Neuron (in vitro differentiated cells): ENCODE measurements around the gene DKK3.

Experiments
- H2AFZ ChIP-seq: one replicate; pipeline ENCODE4 v1.6.1; 2013; ENCODE audit warnings: low read depth, mild to moderate bottlenecking, inconsistent platforms, low read length, moderate library complexity
- H3K27me3 ChIP-seq: one replicate; pipeline ENCODE4 v1.6.1; 2013; ENCODE audit warnings: low read length; ENCODE audit not compliant: insufficient read depth
- H3K36me3 ChIP-seq: one replicate; pipeline ENCODE4 v1.6.1; 2013; ENCODE audit warnings: low read length; ENCODE audit not compliant: insufficient read depth
- H3K4me1 ChIP-seq: one replicate; pipeline ENCODE4 v1.6.1; 2013; ENCODE audit warnings: low read length; ENCODE audit not compliant: insufficient read depth
- H3K4me3 ChIP-seq: 2 replicates; pipeline ENCODE4 v1.5.1; 2013; ENCODE audit warnings: mild to moderate bottlenecking, low read length, moderate library complexity
- H3K9me3 ChIP-seq: one replicate; pipeline ENCODE4 v1.6.1; 2013; ENCODE audit warnings: low read length

Gene DKK3

DNA sequence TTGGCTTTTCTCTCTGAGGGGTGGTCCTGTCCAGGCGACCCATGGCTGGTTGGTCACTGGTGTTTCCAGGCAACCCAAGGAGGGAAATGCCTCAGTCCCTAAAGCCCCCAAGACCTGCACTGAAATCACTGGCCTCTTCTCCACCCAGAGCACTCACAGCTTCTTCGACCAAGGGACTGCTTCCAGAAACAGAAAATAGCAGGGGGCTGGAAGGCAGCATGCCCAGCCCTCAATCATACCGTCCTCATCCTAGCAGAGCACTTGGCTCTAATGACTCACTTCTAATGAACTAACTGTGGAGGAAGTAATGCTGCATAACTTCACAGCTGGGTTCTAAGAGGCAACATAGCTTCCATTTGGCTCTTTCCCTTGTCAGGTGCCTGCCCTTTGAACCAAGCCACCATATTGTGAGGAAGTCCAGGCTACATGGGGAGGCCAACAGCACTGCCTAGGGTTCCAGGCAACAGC lies 27.6 kb downstream of the DKK3 start:
- H2AFZ ChIP-seq, result no peak overlapping the region
- H3K27me3 ChIP-seq, result no peaks in the 10 kb centered on the region
- H3K4me3 ChIP-seq, result no peak overlapping the region
- H3K36me3 ChIP-seq, result no peaks in the 10 kb centered on the region
- no peaks in the 10 kb centered on the region for H3K9me3 ChIP-seq
- H3K4me1 ChIP-seq, result peaks cover 19% of the 10 kb centered on the region

DNA sequence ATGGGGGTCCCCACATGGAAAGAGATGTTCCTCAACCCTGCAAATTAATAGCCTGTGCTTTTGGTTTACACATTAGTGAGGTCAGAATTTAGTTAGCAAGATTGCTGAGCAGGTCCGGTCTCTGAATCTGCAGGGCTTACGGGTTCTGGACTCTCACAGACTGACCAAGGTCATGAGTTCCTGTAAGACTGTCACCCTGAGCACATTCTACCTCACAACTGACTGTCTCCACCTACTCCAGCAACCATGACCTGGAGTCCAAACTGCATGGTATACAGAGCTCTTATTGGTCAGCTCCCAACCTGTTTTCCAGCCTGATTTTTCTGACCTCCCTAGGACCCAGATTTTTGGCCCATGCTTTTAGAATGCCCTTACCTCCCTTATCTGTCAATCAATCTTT lies 28.2 kb downstream of the DKK3 start:
- Histone ChIP-seq H2AFZ (no peak overlapping the region), H3K27me3 (no peaks in the 10 kb centered on the region), H3K36me3 (no peaks in the 10 kb centered on the region), H3K9me3 (no peaks in the 10 kb centered on the region), H3K4me3 (no peak overlapping the region), H3K4me1 (peaks cover 19% of the 10 kb centered on the region)

DNA sequence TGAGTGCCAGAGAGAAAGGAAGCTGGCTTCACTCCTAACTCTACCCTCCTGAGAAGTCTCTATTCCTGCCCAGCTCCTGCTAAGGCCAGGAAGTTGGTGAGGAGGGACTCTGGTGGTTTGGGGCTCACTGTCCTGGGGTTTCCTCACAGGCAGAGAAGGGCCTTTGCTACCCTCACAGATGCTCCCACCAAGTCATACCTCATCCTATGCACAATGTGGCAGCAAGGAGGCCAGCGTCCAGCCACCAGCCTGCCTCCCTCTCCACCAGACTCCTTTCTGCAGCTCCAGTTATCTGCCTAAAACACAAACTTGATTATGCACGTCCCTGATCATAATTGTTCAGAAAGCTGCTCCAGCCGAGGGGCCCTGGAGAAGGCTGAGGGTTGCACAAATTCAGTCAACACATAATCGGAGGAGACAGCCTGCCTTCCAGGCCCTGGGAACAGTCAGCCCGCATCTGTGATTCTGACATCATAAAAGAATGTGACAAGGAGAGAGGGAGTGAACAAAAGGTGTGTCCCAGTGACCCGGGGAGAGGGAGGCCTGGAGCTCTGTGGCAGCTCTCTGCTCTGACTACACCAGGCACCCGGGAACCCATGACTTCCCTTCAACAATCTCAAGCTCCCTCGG lies 28.8 kb downstream of the DKK3 start:
- Histone ChIP-seq H3K27me3 (no peaks in the 10 kb centered on the region), H3K4me3 (no peak overlapping the region), H3K4me1 (peaks cover 19% of the 10 kb centered on the region), H3K9me3 (no peaks in the 10 kb centered on the region), H2AFZ (no peak overlapping the region), H3K36me3 (no peaks in the 10 kb centered on the region)

DNA sequence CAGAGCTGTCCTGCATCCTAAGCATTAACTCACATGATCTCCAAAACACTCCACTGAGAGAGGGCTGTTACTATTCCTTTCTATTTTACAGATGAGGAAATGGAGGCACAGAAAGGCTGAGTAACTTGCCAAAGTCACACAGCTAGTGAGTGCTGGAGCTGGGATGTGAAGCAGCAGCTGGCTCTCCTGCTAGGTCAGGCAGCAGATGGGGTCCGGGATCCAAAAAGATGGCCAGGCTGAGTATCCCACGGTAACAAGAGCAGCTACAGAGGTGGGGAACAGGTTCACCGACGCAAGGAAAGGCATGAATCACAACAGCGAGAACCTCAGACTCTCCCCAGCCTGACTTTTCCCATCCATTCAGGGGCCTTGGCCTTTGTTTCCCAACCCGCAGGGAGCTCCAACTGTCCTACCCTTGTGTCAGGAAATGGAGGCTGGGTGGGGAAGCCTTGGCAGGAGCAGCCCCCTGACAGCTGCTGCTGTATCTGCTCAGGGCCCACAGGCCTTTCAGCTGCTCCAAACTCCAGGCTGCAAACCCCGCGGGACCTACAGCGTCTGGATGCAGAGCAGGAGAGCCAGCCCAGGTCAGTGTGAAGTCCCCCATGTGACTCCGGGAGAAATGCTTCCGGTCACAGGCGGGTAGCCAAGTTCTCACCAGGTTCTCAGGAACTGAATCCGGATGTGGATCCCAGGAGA lies 29.5 kb downstream of the DKK3 start:
- Histone ChIP-seq H3K27me3 (no peaks in the 10 kb centered on the region), H3K4me3 (no peak overlapping the region), H2AFZ (no peak overlapping the region), H3K9me3 (no peaks in the 10 kb centered on the region), H3K4me1 (peaks cover 22% of the 10 kb centered on the region), H3K36me3 (no peaks in the 10 kb centered on the region)

DNA sequence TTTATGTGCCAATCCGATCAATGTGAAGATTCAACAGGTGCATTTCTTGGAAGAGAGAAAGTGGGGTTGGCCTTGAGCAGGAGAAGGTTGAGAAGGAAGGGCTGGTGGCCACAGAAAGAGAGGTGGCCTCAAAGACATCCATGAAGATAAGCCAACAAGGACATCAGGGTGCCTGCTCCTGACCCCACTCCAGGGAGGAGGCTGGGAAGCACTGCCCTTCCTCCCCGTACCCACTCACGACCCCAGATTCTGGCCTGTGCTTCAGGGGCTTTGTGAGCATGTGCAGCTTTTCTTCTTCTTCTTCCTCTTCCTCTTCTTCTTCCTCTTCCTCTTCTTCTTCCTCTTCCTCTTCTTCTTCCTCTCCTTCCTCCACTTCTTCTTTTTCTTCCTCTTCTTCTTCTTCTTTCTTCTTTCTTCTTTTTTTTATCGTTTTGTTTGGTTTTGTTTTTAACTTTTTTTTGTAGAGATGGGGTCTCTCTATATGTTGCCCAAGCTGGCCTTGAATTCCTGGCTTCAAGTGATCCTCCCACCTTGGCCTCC lies 30.3 kb downstream of the DKK3 start:
- no peak overlapping the region for H3K4me3 ChIP-seq
- H3K9me3 ChIP-seq, result no peaks in the 10 kb centered on the region
- no peak overlapping the region for H2AFZ ChIP-seq
- peaks cover 29% of the 10 kb centered on the region for H3K4me1 ChIP-seq
- H3K36me3 ChIP-seq, result no peaks in the 10 kb centered on the region
- H3K27me3 ChIP-seq, result no peaks in the 10 kb centered on the region

DNA sequence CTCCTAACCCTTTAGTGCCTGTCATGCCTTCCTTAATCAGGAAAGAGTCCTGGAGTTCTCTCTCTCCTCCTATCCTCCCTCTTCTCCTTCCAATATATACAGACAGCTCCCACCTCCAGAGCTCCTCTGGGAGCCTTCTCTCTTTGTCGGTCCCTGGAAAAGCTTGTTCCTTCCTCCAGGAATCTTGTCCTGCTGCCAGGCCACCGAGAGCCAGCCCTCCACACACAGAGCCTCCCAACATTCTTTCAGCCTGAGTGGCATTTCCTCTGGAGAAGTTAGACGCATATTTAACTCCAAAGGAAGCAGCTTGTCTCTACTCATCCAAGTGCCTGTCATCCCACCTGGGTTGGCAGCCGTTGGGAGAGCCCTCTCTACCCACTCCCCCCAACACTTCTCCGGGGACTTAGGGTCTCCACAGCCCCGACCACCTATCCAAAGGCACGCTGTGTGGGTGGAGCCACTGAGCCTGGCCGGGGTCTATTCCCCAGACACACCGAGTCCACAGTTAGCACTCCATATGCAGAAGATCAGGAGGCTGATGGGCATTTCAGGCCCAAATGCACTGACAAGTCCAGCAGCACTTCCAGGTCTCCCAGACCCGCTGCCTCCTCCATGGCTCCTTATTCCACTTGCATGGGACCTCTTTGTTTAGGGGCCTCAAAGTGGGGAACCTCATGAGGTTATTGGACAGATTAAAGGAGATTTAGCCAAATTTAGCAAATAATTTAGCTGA lies 31.1 kb downstream of the DKK3 start:
- H3K9me3 ChIP-seq, result no peaks in the 10 kb centered on the region
- peaks cover 37% of the 10 kb centered on the region for H3K4me1 ChIP-seq
- H3K4me3 ChIP-seq, result no peak overlapping the region
- H3K27me3 ChIP-seq, result no peaks in the 10 kb centered on the region
- H3K36me3 ChIP-seq, result no peaks in the 10 kb centered on the region
- H2AFZ ChIP-seq, result no peak overlapping the region

DNA sequence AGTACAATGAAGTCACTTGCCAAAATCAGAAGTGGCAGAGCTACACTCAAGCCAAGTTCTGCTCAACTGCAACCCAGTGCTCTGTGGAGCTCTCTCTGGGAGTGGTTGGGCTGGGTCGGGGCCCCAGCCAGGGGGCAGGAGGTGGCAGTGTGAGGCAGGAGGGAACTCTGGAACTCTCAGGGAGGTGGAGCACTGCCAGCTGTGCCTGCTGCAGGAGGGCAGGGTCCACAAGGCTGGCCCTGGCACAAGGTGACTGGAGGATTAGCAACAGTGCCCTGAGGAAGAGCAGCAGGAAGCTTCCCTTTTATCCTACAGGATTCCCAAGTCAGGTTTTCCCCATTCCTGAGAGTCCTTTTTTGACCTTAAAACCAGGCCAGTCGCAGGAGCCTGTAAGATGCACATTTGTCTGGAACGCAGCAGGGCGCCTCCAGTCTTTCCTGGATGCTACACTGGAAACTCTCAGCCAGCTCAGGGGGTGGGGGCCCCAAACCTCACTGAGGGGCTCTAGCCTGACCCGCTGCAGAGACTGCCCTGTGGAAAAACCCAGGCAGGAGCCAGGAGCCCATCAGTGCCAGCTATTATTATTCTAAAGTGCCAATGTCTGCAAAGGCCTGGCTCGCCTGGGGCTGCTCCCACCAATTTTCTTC lies 31.8 kb downstream of the DKK3 start:
- Histone ChIP-seq H3K4me1 (peaks cover 45% of the 10 kb centered on the region), H2AFZ (no peak overlapping the region), H3K36me3 (no peaks in the 10 kb centered on the region), H3K27me3 (no peaks in the 10 kb centered on the region), H3K4me3 (no peak overlapping the region), H3K9me3 (no peaks in the 10 kb centered on the region)

DNA sequence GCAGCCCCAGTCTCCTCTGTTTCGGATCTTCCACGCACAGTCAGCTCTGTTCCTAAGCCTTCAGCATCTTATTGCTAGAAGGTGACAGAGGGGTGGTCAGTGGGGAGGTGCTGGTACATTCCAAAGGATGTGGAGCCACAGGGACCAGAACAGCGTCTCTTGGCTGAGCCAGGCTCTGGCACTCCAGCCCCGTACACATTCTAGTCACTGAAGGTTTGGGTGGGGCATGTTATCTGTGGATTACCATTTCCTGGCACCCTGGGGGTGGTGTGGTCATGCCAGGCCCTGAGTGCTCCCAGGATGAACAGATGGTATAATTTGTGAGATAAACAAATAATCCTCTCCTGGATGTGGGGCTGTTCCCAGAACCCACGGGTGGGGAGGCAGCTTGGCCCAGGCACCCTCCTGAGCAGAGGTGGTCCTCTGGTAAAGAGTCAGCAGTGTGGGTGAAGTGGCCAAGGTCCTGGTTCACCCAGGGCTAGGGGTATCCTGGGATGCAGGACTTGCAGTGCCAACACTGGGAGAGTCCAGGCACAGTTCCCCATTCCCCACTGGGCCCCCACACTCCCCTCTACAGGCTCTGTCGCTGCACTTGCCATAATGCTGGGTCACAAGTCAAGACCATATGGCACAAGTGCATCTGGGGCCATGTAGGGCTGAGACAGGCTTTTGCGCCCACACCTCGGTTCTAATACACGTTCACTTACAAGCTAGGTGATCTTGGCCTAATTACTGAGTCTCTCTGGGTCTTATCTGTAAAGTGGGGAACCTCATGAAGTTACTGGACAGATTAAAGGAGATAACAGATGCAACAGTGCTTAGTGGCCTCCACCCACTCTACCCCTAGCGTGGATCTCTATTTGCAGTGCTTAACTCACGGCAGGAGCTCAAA lies 33.0 kb downstream of the DKK3 start:
- Histone ChIP-seq H3K27me3 (no peaks in the 10 kb centered on the region), H3K4me1 (peaks cover 53% of the 10 kb centered on the region), H3K4me3 (no peak overlapping the region), H3K36me3 (no peaks in the 10 kb centered on the region), H2AFZ (no peak overlapping the region), H3K9me3 (no peaks in the 10 kb centered on the region)

DNA sequence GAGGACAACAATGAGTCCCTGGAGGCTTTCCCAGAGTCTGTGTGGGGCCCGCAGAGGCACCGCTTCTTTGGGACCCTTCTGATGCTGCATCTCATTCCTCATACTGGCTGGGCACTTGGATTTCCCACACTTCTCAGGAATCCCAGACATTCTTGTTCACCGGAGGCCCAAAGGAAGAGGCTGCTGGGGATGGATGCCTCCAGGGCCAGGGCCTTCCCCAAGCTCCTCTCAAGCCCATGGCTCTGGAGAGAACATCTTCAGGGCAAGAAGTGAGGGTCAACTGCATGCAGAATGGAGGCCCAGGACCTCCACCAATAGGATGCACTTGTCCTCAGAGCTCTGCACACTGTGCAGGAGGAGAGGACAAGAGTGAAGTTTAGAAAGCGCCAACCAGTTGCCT lies 34.6 kb downstream of the DKK3 start:
- H3K4me1 ChIP-seq, result peaks cover 45% of the 10 kb centered on the region
- no peak overlapping the region for H2AFZ ChIP-seq
- no peaks in the 10 kb centered on the region for H3K36me3 ChIP-seq
- no peaks in the 10 kb centered on the region for H3K27me3 ChIP-seq
- no peaks in the 10 kb centered on the region for H3K9me3 ChIP-seq
- no peak overlapping the region for H3K4me3 ChIP-seq

DNA sequence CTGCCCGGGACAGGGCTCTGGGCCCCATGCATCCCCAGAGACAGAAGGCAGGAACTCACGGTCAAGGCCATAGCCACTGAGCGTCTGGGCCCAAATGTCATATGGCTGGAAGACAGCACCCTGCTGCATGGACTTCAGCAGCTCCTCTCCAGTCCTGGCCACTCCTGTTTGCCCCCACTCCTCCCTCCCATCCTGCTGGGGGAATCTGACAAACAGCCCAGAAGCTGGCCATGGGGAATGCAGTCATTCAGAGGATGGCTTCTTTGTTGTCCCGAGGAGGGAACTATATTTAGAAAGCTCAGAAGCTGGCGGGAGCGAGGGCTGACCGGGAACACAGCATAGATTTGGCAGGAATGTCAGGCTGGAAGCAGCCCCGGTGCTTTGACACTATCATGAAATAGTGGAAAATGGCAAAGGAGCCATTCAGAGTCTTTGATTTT lies 35.0 kb downstream of the DKK3 start:
- H3K9me3 ChIP-seq, result no peaks in the 10 kb centered on the region
- peaks cover 45% of the 10 kb centered on the region for H3K4me1 ChIP-seq
- H3K36me3 ChIP-seq, result no peaks in the 10 kb centered on the region
- H2AFZ ChIP-seq, result no peak overlapping the region
- H3K4me3 ChIP-seq, result no peak overlapping the region
- H3K27me3 ChIP-seq, result no peaks in the 10 kb centered on the region

DNA sequence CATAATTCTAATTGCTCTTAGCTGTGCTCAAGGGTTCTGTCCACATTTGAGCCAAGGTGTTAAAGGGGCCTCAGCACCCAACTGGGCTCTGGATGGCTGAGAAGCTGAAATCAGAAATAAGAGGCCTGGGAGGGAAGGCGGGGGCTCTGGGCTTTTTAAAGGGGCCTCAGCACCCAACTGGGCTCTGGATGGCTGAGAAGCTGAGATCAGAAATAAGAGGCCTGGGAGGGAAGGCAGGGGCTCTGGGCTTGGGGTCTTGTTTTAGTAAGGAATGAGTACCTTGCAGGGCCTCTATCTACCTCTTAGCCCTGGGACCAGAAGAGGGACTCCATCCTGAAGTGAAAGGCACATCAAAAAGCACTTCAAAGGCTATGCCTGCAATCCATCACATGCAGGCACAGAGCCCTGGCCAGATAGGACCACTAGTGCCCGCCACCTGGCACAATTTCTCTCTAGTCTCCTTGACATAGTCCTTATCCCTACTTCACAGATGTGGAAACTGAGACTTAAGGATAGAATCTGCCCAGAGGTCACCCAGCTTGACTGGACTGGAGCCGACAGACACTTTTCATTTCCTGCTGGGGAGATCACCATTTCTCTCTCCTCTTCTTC lies 35.6 kb downstream of the DKK3 start:
- H3K27me3 ChIP-seq, result no peaks in the 10 kb centered on the region
- H3K4me3 ChIP-seq, result no peak overlapping the region
- H3K4me1 ChIP-seq, result peaks cover 45% of the 10 kb centered on the region
- no peaks in the 10 kb centered on the region for H3K36me3 ChIP-seq
- no peak overlapping the region for H2AFZ ChIP-seq
- no peaks in the 10 kb centered on the region for H3K9me3 ChIP-seq
